Liver (tissue), 9 donors: Measurements from ENCODE around the gene CMTM7. TPM values are rescaled to one million over a fixed set of nuclear protein-coding genes. Genes with fewer than 3 reads are reported as not detected.
"Not testable (repeated sequence)": the region's sequence is repeated elsewhere in the genome, so short reads cannot be mapped to it uniquely, and the experiment has no call there.

Experiments used
- DNase-seq: peaks from one replicate; pipeline ENCODE4 v3.0.0-alpha.2; 2017; ENCODE audit warnings: low spot score
- H3K27ac ChIP-seq, 2 donors: one replicate each; pipeline ENCODE4 v1.7.0; 2013; ENCODE audit warnings: inconsistent platforms in 2 of 2, low read length in 2 of 2, control low read depth in 1 of 2, low read depth in 1 of 2, mild to moderate bottlenecking in 1 of 2
- H3K27me3 ChIP-seq, 4 donors: one replicate each; pipeline versions ENCODE4 v1.6.1 to v1.7.0; 2013; ENCODE audit warnings: low read length in 3 of 4, inconsistent platforms in 1 of 4, mild to moderate bottlenecking in 1 of 4, moderate library complexity in 1 of 4; ENCODE audit not compliant: control insufficient read depth in 4 of 4, insufficient read depth in 4 of 4
- H3K36me3 ChIP-seq, 4 donors: one replicate each; pipeline versions ENCODE4 v1.6.1 to v1.7.0; 2013; ENCODE audit warnings: low read length in 3 of 4, mild to moderate bottlenecking in 3 of 4, low read depth in 1 of 4, moderate library complexity in 1 of 4; ENCODE audit not compliant: control insufficient read depth in 4 of 4, insufficient read depth in 3 of 4
- H3K4me1 ChIP-seq, 4 donors: one replicate each; pipeline versions ENCODE4 v1.6.1 to v1.7.0; 2013; ENCODE audit warnings: low read length in 3 of 4, mild to moderate bottlenecking in 3 of 4, moderate library complexity in 1 of 4; ENCODE audit not compliant: control insufficient read depth in 4 of 4, insufficient read depth in 4 of 4
- H3K4me3 ChIP-seq, 3 donors: one replicate each; pipeline versions ENCODE4 v1.6.1 to v1.7.0; 2013; ENCODE audit warnings: low read length in 3 of 3, control low read depth in 1 of 3, low read depth in 1 of 3, mild to moderate bottlenecking in 1 of 3
- H3K9ac ChIP-seq, 2 donors: one replicate each; pipeline ENCODE4 v1.7.0; 2013; ENCODE audit warnings: low read length in 2 of 2, mild to moderate bottlenecking in 2 of 2, moderate library complexity in 2 of 2, control low read depth in 1 of 2, low read depth in 1 of 2
- H3K9me3 ChIP-seq, 4 donors: one replicate each; pipeline versions ENCODE4 v1.6.1 to v1.7.0; 2013; ENCODE audit warnings: low read length in 3 of 4; ENCODE audit not compliant: control insufficient read depth in 4 of 4
- CTCF ChIP-seq: fragments of 150-350 bp; IDR thresholded peaks from 2 replicates; pipeline ENCODE4 v1.5.1; 2017; ENCODE audit warnings: improper control_type of control experiment, low read depth, low read length; ENCODE audit not compliant: missing input control
- EGR1 ChIP-seq, 2 donors: IDR thresholded peaks; 2 replicates each; pipeline ENCODE4 v1.6.1; 2016 to 2018; ENCODE audit warnings: antibody characterized with exemption in 2 of 2, low read depth in 2 of 2
- FOXA2 ChIP-seq: IDR thresholded peaks from 2 replicates; pipeline ENCODE4 v1.6.1; 2016; ENCODE audit warnings: antibody characterized with exemption
- GABPA ChIP-seq, 2 donors: IDR thresholded peaks in 1 of 2; conservative IDR thresholded peaks in 1 of 2; 2 replicates each; pipeline ENCODE4 v1.6.1; 2016; ENCODE audit warnings: antibody characterized with exemption in 2 of 2, mild to moderate bottlenecking in 1 of 2, moderate library complexity in 1 of 2
- JUND ChIP-seq, 2 donors: IDR thresholded peaks; 2 replicates each; pipeline ENCODE4 v1.6.1; 2016; ENCODE audit warnings: antibody characterized with exemption in 2 of 2
- MAX ChIP-seq: IDR thresholded peaks from 2 replicates; pipeline ENCODE4 v1.6.1; 2016; ENCODE audit warnings: antibody characterized with exemption
- RAD21 ChIP-seq, 2 donors: IDR thresholded peaks; 2 replicates each; pipeline ENCODE4 v1.6.1; 2016; ENCODE audit warnings: antibody characterized with exemption in 2 of 2, mild to moderate bottlenecking in 2 of 2
- RXRA ChIP-seq, 2 donors: IDR thresholded peaks; 2 replicates each; pipeline ENCODE4 v1.6.1; 2017 to 2018; ENCODE audit warnings: antibody characterized with exemption in 2 of 2, mild to moderate bottlenecking in 1 of 2
- SP1 ChIP-seq: IDR thresholded peaks from 2 replicates; pipeline ENCODE4 v1.6.1; 2018; ENCODE audit warnings: antibody characterized with exemption, mild to moderate bottlenecking
- TAF1 ChIP-seq: conservative IDR thresholded peaks from 2 replicates; pipeline ENCODE4 v1.6.1; 2016; ENCODE audit warnings: antibody characterized with exemption, mild to moderate bottlenecking
- ZBTB33 ChIP-seq: IDR thresholded peaks from 2 replicates; pipeline ENCODE4 v1.6.1; 2016; ENCODE audit warnings: antibody characterized with exemption
- WGBS: extraction: QIAGEN DNeasy Blood & Tissue Kit; methylation state at CpG from one replicate; pipeline ENCODE4 v1.1.7; 2013; 5-methylcytosine and 5-hydroxymethylcytosine counted together
- polyA plus RNA-seq, 2 donors: library from polyadenylated mRNA; stranded (reverse) in 1 of 2; unstranded in 1 of 2; fragments of 200-250 nt in 1 of 2; fragments of >200 nt in 1 of 2; fragmentation: Nextera tagmentation in 1 of 2; extraction: Ambion mirVana in 1 of 2; gene quantifications; one replicate each; pipeline versions ENCODE4 v1.2.1 to v1.2.3, GENCODE V29; 2013 to 2015
- total RNA-seq, 2 donors: library from RNA; depleted of rRNA; stranded (reverse); fragments of >200 nt; gene quantifications; one replicate each; pipeline ENCODE4 v1.2.3, GENCODE V29; 2014
- TF ChIP-seq, protein P1 (sequence below): IDR thresholded peaks from 2 replicates; pipeline ENCODE4 v1.6.1; 2016; ENCODE audit warnings: antibody characterized with exemption, mild to moderate bottlenecking
- TF ChIP-seq, protein P2 (sequence below): IDR thresholded peaks from 2 replicates; pipeline ENCODE4 v1.6.1; 2016; ENCODE audit warnings: antibody characterized with exemption
- donor health status: healthy.
- donor health status: healthy.
- donor health status: healthy.
- donor health status: healthy.
- donor health status: healthy.

The CMTM7 gene
- total and polyA plus RNA-seq, 4 donors, result 3.6 to 20.3 (median 4.1) TPM

DNA sequence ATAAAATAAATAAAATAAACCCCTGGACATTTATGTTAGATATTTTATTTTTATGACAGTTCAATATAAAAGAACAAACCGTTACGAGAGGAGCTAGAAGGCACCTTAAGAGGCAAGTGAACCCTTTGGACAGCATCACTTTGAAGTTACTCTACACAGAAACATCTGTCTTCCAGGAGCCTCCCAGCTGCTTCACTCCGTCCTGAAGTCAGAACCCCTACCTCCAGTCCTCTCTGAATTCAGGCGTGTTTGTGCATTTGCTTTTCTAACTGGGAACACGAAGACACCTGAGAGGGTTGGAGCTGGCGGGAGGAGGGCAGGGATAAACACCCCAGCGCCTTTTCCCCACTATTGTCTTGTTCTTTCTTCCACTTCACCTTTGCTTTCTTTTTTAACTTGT is 46.2 kb downstream of the CMTM7 start:
- H3K9me3 ChIP-seq, result no peaks in the 10 kb centered on the region
- no peaks in the 10 kb centered on the region for H3K4me1 ChIP-seq
- no peak overlapping the region for H3K9ac ChIP-seq
- no peak overlapping the region for H3K27ac ChIP-seq
- H3K27me3 ChIP-seq, result no peaks in the 10 kb centered on the region
- H3K4me3 ChIP-seq, result no peak overlapping the region
- TF ChIP-seq RAD21 (IDR thresholded peaks at IDR 0.05) (no peak), MAX (no peak), ZBTB33 (no peak), EGR1 (IDR thresholded peaks at IDR 0.05; ENCODE audit: low read depth in 2 of 2) (no peak), CTCF (no peak), JUND (IDR thresholded peaks at IDR 0.05) (no peak), FOXA2 (no peak), TAF1 (no peak), RXRA (IDR thresholded peaks at IDR 0.05) (no peak)
- TF ChIP-seq, protein P1, sequence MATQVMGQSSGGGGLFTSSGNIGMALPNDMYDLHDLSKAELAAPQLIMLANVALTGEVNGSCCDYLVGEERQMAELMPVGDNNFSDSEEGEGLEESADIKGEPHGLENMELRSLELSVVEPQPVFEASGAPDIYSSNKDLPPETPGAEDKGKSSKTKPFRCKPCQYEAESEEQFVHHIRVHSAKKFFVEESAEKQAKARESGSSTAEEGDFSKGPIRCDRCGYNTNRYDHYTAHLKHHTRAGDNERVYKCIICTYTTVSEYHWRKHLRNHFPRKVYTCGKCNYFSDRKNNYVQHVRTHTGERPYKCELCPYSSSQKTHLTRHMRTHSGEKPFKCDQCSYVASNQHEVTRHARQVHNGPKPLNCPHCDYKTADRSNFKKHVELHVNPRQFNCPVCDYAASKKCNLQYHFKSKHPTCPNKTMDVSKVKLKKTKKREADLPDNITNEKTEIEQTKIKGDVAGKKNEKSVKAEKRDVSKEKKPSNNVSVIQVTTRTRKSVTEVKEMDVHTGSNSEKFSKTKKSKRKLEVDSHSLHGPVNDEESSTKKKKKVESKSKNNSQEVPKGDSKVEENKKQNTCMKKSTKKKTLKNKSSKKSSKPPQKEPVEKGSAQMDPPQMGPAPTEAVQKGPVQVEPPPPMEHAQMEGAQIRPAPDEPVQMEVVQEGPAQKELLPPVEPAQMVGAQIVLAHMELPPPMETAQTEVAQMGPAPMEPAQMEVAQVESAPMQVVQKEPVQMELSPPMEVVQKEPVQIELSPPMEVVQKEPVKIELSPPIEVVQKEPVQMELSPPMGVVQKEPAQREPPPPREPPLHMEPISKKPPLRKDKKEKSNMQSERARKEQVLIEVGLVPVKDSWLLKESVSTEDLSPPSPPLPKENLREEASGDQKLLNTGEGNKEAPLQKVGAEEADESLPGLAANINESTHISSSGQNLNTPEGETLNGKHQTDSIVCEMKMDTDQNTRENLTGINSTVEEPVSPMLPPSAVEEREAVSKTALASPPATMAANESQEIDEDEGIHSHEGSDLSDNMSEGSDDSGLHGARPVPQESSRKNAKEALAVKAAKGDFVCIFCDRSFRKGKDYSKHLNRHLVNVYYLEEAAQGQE, result no peak
- TF ChIP-seq, protein P2, sequence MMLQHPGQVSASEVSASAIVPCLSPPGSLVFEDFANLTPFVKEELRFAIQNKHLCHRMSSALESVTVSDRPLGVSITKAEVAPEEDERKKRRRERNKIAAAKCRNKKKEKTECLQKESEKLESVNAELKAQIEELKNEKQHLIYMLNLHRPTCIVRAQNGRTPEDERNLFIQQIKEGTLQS, result no peak
- no peaks in the 10 kb centered on the region for H3K36me3 ChIP-seq
- no peak for DNase-seq
- 94% methylated on average over 7 of the region's 7 CpGs for WGBS

DNA sequence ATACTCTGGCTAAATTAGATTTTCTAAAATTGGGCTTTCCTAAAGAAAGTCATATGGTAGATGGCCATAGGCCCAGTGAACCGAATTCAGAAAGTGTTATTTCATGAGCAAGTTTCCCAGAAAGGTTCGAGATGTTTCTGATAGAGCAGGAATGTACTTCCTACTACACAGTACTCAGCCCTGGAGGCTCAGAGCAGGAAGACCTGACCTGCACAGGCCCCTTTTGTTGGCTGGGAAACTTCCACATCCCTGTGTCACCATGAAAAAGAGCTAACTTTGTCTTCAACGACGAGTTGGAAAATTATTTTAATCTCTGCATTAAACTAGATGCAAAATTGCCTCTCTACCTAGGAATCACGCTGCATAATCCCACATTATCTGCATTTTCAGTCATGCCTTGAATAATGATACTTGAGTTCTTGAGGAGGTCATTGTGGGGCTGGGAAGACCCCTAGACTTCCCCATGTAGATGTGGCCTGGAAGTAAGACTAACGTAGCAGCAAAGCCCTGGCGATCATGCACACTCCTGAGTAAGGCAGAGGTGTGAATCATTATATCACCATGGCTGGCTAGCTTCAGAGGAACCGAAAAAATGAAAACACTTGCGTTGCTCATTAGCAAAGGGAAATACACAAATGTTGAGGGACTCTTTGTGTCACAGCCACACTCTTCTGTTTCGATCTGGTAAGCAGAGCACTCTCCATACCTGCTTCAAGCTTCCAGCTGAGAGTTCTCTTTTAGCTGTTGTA is 47.1 kb downstream of the CMTM7 start:
- no peak overlapping the region for H3K4me3 ChIP-seq
- WGBS, result 72% methylated on average over 10 of the region's 10 CpGs
- H3K4me1 ChIP-seq, result no peaks in the 10 kb centered on the region
- no peaks in the 10 kb centered on the region for H3K36me3 ChIP-seq
- H3K27ac ChIP-seq, result no peak overlapping the region
- H3K9me3 ChIP-seq, result no peaks in the 10 kb centered on the region
- H3K27me3 ChIP-seq, result no peaks in the 10 kb centered on the region
- no peak overlapping the region for H3K9ac ChIP-seq
- TF ChIP-seq RXRA (IDR thresholded peaks at IDR 0.05), result no peak
- no peak for TF ChIP-seq SP1
- TF ChIP-seq GABPA (IDR thresholded peaks at IDR 0.05 in 1 of 2, conservative IDR thresholded peaks at IDR 0.05 in 1 of 2), result no peak
- TF ChIP-seq FOXA2, result no peak
- TF ChIP-seq RAD21 (IDR thresholded peaks at IDR 0.05), result no peak
- no peak for TF ChIP-seq TAF1
- TF ChIP-seq, protein P2, result no peak
- TF ChIP-seq CTCF, result no peak
- no peak for DNase-seq

GRCh38 chr3:32439421-32439820 is 47.8 kb downstream of the CMTM7 start:
- 96% methylated on average over 4 of the region's 4 CpGs for WGBS
- H3K27me3 ChIP-seq, DNase-seq, H3K36me3 ChIP-seq, H3K9me3 ChIP-seq, H3K4me3 ChIP-seq, H3K4me1 ChIP-seq, H3K9ac ChIP-seq, H3K27ac ChIP-seq: not testable (repeated sequence)
